OCI-LY7 (cell line): Measurements from ENCODE around the gene PNKP. TPM values are rescaled to one million over a fixed set of nuclear protein-coding genes. Genes with fewer than 3 reads are reported as not detected.

ENCODE experiments used
- BruUV-seq: library from RNA; stranded (reverse); fragments of 400-500 nt; replicated peaks from 2 replicates; lab custom pipeline; 2021; lab: Mats Ljungman, UMichigan
- CTCF ChIA-PET: fragments of 300-600 bp; sonication (Branson Sonifier 250); formaldehyde crosslinking; loops from one replicate; lab custom pipeline; 2022; ENCODE audit warnings: antibody characterized with exemption; ENCODE audit not compliant: unreplicated experiment; lab: Charles Lee
- POLR2A ChIA-PET: fragments of 300-600 bp; sonication (Branson Sonifier 250); formaldehyde crosslinking; loops from one replicate; lab custom pipeline; 2022; ENCODE audit warnings: antibody characterized with exemption; lab: Charles Lee
- DNase-seq: peaks from one replicate; pipeline ENCODE4 v3.0.0-alpha.2; 2015; ENCODE audit warnings: low spot score
- H2AFZ ChIP-seq: fragments of 200-600 bp; sonication (generic), shearing (Covaris generic); 2 replicates; pipeline ENCODE4 v1.6.1; 2014; ENCODE audit warnings: mild to moderate bottlenecking, antibody characterized with exemption, low read length, moderate library complexity
- H3K27ac ChIP-seq: fragments of 200-600 bp; sonication (generic); 2 replicates; pipeline ENCODE4 v1.5.1; 2014; ENCODE audit warnings: mixed run types, low read depth, mild to moderate bottlenecking, moderate library complexity, low read length, inconsistent platforms; ENCODE audit not compliant: poor library complexity, severe bottlenecking
- H3K36me3 ChIP-seq: fragments of 200-600 bp; sonication (generic); 2 replicates; pipeline ENCODE4 v1.6.1; 2014; ENCODE audit warnings: mild to moderate bottlenecking, antibody characterized with exemption, low read length, moderate library complexity, mixed read lengths; ENCODE audit not compliant: insufficient read depth
- H3K4me1 ChIP-seq: fragments of 200-600 bp; sonication (generic); 2 replicates; pipeline ENCODE4 v1.5.1; 2014; ENCODE audit warnings: mild to moderate bottlenecking, low read length; ENCODE audit not compliant: insufficient read depth, poor library complexity, severe bottlenecking
- H3K4me2 ChIP-seq: fragments of 200-600 bp; sonication (generic); 2 replicates; pipeline ENCODE4 v1.6.1; 2014; ENCODE audit warnings: mild to moderate bottlenecking, low read length
- H3K4me3 ChIP-seq: fragments of 200-600 bp; sonication (generic); 2 replicates; pipeline ENCODE4 v1.5.1; 2014; ENCODE audit warnings: mild to moderate bottlenecking, low read depth, low read length; ENCODE audit not compliant: poor library complexity, severe bottlenecking
- H3K79me2 ChIP-seq: fragments of 200-600 bp; sonication (generic); 2 replicates; pipeline ENCODE4 v1.6.1; 2016; ENCODE audit warnings: low read depth, mild to moderate bottlenecking, low read length, moderate library complexity, mixed read lengths; ENCODE audit not compliant: insufficient read depth
- H3K9me2 ChIP-seq: fragments of 200-600 bp; sonication (generic); 2 replicates; pipeline ENCODE4 v1.6.1; 2016; ENCODE audit warnings: mild to moderate bottlenecking, low read length, mixed read lengths; ENCODE audit not compliant: insufficient read depth
- H3K9me3 ChIP-seq: fragments of 200-600 bp; sonication (generic); 2 replicates; pipeline ENCODE4 v1.6.1; 2014; ENCODE audit warnings: mild to moderate bottlenecking, mixed run types, low read length, mixed read lengths
- H4K20me1 ChIP-seq: fragments of 200-600 bp; sonication (generic); 2 replicates; pipeline ENCODE4 v1.6.1; 2014; ENCODE audit warnings: mild to moderate bottlenecking, antibody characterized with exemption, low read length, moderate library complexity, mixed read lengths; ENCODE audit not compliant: insufficient read depth
- CTCF ChIP-seq: fragments of 200-600 bp; sonication (generic); conservative IDR thresholded peaks from 2 replicates; pipeline ENCODE4 v1.5.1; 2014; ENCODE audit warnings: mild to moderate bottlenecking, antibody characterized with exemption, low read length, moderate library complexity, mixed read lengths
- EZH2phosphoT487 ChIP-seq: fragments of 200-600 bp; sonication (generic); IDR thresholded peaks from 2 replicates; pipeline ENCODE4 v1.6.1; 2018; ENCODE audit warnings: low read depth, borderline replicate concordance, mild to moderate bottlenecking, mixed run types, antibody characterized with exemption, low read length, moderate library complexity, mixed read lengths
- intact Hi-C: fragments of 100-400 bp; cut with micrococcal nuclease; formaldehyde crosslinking; loops from one replicate; pipeline ENCODE4 v1.10.0; 2022; ENCODE audit not compliant: unreplicated experiment
- total RNA-seq, 2 experiments: library from RNA; depleted of rRNA in 1 of 2; stranded (reverse); fragments of >200 nt in 1 of 2; shearing (Covaris generic) in 1 of 2; gene quantifications; 2 replicates each; pipeline ENCODE4 v1.2.3, GENCODE V29; 2014 to 2022

Gene PNKP
- total RNA-seq, 2 experiments from 2014 or later, result 90.9 to 118 TPM

GRCh38 chr19:49818649-49819370 is 48.6 kb downstream of the PNKP start:
- H3K4me3 ChIP-seq, result peak overlapping the region; percentile 90
- peak overlapping the region; percentile 70; the same call in 1 of the 2 replicates for H2AFZ ChIP-seq
- CTCF ChIA-PET, result no interaction called here
- H3K4me2 ChIP-seq, result peak overlapping the region; percentile 98
- no peaks in the 10 kb centered on the region for H3K9me3 ChIP-seq
- H3K27ac ChIP-seq, result peak overlapping the region; percentile 72
- POLR2A ChIA-PET, result interaction anchor here (0.7 to 1.9 kb wide), 3 partner anchors 31 to 56 kb away, joined by 4 to 8 read pairs (median 6); partner anchors contain the start of genes PTOV1 and TSKS
- H3K79me2 ChIP-seq, result peaks cover 33% of the 10 kb centered on the region
- H3K4me1 ChIP-seq, result peaks cover 59% of the 10 kb centered on the region
- H3K36me3 ChIP-seq, result peaks cover 36% of the 10 kb centered on the region
- no peak for TF ChIP-seq CTCF
- BruUV-seq, result no TSS peak
- intact Hi-C loops, result no loop called here
- H3K9me2 ChIP-seq, result no peaks in the 10 kb centered on the region
- peak; percentile 43 for DNase-seq
- H4K20me1 ChIP-seq, result no peaks in the 10 kb centered on the region

- no peaks in the 10 kb centered on the region for H4K20me1 ChIP-seq
- no TSS peak for BruUV-seq
- no peaks in the 10 kb centered on the region for H3K9me3 ChIP-seq
- ChIA-PET POLR2A (interaction anchor here (1.9 kb wide), 1 partner anchor 32 kb away, joined by 8 read pairs; the partner anchor contains the start of gene PTOV1), CTCF (no interaction called here)
- H3K9me2 ChIP-seq, result no peaks in the 10 kb centered on the region
- H2AFZ ChIP-seq, result peak within 1 kb of the TSS; percentile 70
- TF ChIP-seq CTCF (no peak), EZH2phosphoT487 (no peak)
- H3K4me1 ChIP-seq, result peaks cover 54% of the 10 kb centered on the region
- intact Hi-C loops, result no loop called here
- peak; percentile 90 for DNase-seq
- H3K36me3 ChIP-seq, result peaks cover 33% of the 10 kb centered on the region
- peak within 1 kb of the TSS; percentile 90 for H3K4me3 ChIP-seq
- peaks cover 32% of the 10 kb centered on the region for H3K79me2 ChIP-seq
- H3K4me2 ChIP-seq, result peak within 1 kb of the TSS; percentile 98
- peak within 1 kb of the TSS; percentile 72 for H3K27ac ChIP-seq
These were observed 49.3 kb downstream of the PNKP start, which contains the start of gene MED25 for GRCh38 chr19:49817964-49818648. MED25 (plus strand) TSS chr19:49818289; CDS start chr19:49818342, 53 bp downstream.
